GM13976 (cell line): ENCODE results near the gene MCHR1.
A peak's percentile ranks its signal among the peaks of the same experiment; 100 is the strongest.

Source experiments
- DNase-seq: peaks from one replicate; pipeline ENCODE4 v3.0.0; 2012; ENCODE audit warnings: low spot score
- in situ Hi-C: fragments of 300-500 bp; cut with MboI; formaldehyde crosslinking; loops from one replicate; pipeline ENCODE4 v1.12.0; 2022; ENCODE audit warnings: low sequenced_read_pairs, mixed read lengths, inconsistent platforms; ENCODE audit not compliant: unreplicated experiment
- TF ChIP-seq, protein P1 (sequence below): IDR thresholded peaks from 2 replicates; pipeline ENCODE4 v1.5.1; 2012; ENCODE audit warnings: borderline replicate concordance, mild to moderate bottlenecking; ENCODE audit not compliant: insufficient read depth; ENCODE audit errors: extremely low read depth, missing control alignments, control extremely low read depth

Gene MCHR1

DNA sequence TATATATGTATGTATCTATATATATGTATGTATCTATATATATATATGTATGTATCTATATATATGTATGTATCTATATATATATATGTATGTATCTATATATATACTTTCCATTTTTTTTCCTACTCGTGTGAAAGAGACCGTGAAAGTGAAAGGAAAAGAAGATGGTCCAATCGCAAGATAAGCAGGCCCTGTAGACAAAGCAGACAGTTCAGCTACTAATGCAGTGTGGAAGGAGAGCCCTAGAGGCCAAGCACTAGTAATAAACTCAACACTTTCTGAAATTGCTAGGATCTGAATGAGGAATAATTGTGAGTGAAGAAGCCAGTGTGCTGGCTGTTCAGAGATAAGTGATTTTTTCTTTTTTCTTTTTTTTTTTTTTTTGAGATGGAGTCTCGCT is 47.2 kb downstream of the MCHR1 start:
- TF ChIP-seq, protein P1, sequence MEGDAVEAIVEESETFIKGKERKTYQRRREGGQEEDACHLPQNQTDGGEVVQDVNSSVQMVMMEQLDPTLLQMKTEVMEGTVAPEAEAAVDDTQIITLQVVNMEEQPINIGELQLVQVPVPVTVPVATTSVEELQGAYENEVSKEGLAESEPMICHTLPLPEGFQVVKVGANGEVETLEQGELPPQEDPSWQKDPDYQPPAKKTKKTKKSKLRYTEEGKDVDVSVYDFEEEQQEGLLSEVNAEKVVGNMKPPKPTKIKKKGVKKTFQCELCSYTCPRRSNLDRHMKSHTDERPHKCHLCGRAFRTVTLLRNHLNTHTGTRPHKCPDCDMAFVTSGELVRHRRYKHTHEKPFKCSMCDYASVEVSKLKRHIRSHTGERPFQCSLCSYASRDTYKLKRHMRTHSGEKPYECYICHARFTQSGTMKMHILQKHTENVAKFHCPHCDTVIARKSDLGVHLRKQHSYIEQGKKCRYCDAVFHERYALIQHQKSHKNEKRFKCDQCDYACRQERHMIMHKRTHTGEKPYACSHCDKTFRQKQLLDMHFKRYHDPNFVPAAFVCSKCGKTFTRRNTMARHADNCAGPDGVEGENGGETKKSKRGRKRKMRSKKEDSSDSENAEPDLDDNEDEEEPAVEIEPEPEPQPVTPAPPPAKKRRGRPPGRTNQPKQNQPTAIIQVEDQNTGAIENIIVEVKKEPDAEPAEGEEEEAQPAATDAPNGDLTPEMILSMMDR: no peak
- in situ Hi-C loops: no loop called here
- DNase-seq: peak; percentile 73

DNA sequence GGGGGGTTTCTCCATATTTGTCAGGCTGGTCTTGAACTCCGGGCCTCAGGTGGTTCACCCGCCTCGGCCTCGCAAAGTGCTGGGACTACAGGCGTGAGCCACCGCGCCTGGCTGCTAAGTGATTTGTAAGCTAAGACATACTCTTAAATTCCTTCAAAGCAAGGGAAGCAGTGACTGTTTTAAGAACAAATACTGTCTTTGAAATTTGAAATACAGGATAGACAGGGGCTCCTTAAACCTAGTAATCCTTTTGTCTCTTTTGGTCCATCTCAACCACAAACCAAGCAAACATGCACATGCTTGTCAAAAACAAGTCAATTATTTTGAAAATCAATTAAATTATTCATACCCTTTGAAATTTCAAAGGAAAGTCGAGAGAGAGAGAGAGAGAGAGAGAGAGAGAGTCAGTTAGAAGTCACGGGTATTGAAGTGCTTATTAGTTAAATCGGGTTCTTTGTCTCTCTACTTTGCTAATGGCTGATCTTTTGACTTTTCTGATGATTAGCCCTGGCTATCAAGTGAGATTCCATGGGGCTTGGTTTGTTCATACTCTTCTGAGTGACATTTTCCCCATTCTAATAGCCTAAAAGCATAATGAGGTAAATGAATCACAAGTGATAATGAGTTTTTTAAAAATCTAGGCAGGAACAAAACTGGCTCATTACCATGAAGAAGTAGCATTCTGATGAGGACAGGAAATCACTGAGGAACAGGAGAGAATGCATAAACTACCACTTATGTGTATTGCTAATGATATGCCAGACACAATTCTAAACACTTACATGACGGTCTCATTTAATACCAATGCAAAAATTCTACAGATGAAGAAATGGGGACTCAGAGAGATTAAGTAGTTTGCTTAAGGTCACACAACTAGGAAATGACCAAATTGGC is 48.0 kb downstream of the MCHR1 start:
- no peak for DNase-seq
- TF ChIP-seq, protein P1: no peak

DNA sequence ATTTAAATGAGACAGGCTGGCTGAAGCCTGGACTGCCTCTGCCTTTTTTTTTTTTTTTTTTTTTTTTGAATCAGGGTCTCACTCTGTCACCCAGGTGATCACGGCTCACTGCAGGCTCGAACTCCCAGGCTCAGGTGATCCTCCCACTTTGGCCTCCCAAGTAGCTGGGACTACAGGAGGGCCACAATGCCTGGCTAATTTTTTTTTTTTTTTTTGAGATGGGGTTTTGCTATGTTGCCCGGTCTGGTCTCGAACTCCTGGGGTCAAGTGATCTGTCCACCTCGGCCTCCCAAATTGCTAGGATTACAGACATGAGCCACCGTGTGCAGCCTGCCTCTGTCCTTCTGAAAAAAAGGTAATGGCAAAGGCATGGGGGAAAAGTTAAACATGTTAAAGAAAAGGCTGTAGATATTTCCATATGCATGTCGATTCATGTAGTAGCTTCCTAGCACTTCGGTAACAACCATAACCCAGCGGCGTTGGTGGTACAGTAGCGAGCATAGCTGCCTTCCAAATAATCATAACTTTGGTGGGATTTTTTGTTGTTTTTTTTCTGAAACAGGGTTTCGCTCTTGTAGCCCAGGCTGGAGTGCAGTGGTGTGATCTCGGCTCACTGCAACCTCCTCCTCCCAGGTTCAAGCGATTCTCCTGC is 48.8 kb downstream of the MCHR1 start:
- in situ Hi-C loops: no loop called here
- TF ChIP-seq, protein P1: no peak
- no peak for DNase-seq

More for the DNA sequence above, 48.0 kb downstream of the MCHR1 start:
- in situ Hi-C loops: no loop called here

DNA sequence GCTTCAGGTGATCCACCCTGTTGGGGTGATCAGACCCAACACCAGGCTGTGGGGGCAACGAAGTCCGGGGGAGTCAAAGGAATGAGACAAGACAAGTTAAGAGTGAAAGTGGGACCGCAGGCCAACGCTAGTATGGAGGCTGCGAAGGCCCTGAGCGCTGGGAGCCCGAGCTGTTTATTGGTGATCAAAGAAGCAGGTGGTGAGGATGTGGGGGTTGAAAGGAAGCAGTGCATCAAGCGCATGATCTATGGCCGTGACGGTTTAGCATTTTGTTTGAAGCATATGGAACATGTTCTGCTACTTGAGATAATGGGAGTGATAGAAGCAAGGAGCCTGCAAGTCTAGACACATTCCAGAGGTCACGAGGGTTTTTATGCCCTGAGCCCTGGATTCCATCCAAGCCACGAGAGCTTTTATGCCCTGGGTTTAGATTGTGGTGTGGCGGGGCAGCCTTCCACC is 49.5 kb downstream of the MCHR1 start:
- in situ Hi-C loops: no loop called here
- TF ChIP-seq, protein P1: no peak
- DNase-seq: no peak

DNA sequence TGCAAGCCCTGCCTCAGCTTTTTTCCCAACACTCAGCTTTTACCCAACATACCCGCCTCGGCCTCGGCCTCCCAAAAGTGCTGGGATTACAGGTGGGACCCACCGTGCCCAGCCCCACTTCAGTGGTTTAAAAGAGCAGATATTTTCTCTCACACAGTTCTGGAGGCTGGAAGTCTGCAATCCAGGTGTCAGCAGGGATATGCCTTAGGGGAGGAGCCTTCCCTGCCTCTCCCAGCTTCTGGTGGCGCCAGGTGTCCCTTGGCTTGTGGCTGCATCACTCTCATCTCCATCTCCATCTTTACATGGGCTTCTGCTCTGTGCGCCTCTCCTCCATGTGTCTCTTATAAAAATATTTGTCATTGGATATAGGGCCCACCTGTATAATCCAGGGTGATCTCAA is 50.0 kb downstream of the MCHR1 start:
- DNase-seq: no peak
- in situ Hi-C loops: no loop called here
- TF ChIP-seq, protein P1: no peak
